ENCODE data around the gene STX11. TPM values are rescaled to one million over a fixed set of nuclear protein-coding genes. Genes with fewer than 3 reads are reported as not detected.
"Not testable (repeated sequence)": the region's sequence is repeated elsewhere in the genome, so short reads cannot be mapped to it uniquely, and the experiment has no call there.

Gene STX11
- total RNA-seq, 1 donor from 2014 or later: 54.1 TPM

DNA sequence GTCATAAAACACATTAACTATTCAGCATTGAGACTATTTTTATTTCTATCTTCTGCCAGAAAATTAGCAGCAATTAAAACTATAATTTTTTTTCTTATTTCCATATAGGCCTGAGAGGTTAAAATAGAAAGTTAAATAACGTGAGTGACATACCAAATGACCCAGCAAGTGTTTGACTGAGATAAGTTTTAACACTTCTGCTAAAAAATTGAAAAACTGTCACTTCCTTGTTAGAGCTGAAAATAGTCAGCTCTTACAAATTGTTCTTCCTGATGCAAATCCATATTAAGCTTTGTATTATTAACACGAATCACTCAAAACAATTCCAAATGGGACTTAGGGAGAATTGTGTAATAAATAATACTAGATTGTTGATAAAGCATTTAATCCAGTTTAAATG is 26.5 kb upstream of the STX11 start:
- no peak overlapping the region for H3K4me3 ChIP-seq
- H3K27me3 ChIP-seq (ENCODE audit: low read depth): no peaks in the 10 kb centered on the region
- intact Hi-C loops (cut with DNase I): no loop called here
- DNase-seq (no peak), ATAC-seq (no peak)
- no peaks in the 10 kb centered on the region for H3K4me1 ChIP-seq
- no peak overlapping the region for H3K27ac ChIP-seq
- TF ChIP-seq, protein P1, sequence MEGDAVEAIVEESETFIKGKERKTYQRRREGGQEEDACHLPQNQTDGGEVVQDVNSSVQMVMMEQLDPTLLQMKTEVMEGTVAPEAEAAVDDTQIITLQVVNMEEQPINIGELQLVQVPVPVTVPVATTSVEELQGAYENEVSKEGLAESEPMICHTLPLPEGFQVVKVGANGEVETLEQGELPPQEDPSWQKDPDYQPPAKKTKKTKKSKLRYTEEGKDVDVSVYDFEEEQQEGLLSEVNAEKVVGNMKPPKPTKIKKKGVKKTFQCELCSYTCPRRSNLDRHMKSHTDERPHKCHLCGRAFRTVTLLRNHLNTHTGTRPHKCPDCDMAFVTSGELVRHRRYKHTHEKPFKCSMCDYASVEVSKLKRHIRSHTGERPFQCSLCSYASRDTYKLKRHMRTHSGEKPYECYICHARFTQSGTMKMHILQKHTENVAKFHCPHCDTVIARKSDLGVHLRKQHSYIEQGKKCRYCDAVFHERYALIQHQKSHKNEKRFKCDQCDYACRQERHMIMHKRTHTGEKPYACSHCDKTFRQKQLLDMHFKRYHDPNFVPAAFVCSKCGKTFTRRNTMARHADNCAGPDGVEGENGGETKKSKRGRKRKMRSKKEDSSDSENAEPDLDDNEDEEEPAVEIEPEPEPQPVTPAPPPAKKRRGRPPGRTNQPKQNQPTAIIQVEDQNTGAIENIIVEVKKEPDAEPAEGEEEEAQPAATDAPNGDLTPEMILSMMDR (IDR thresholded peaks at IDR 0.05): no peak
- no peaks in the 10 kb centered on the region for H3K9me3 ChIP-seq
- H3K36me3 ChIP-seq: no peaks in the 10 kb centered on the region

DNA sequence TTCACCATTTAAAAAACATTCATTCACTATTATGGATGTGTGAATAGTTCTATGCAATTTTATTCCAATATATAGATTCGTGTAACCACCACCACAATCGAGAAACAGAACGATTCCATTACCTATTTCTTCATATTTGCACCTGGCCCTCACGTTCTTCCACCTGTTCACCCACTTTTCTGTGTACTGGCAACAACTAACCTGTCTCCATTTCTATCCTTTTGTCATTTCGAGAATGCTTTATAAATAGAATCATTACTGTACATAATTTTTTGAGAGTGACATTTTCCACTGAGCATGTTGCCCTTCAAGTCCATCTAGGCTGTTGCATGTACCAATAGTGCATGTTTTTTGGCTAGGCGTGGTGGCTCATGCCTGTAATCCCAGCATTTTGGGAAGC is 23.2 kb upstream of the STX11 start:
- Histone ChIP-seq H3K36me3 (no peaks in the 10 kb centered on the region), H3K9me3 (no peaks in the 10 kb centered on the region), H3K27ac (no peak overlapping the region), H3K4me1 (no peaks in the 10 kb centered on the region), H3K27me3 (ENCODE audit: low read depth) (no peaks in the 10 kb centered on the region), H3K4me3 (no peak overlapping the region)
- DNase-seq (no peak), ATAC-seq (no peak)
- TF ChIP-seq, protein P1 (IDR thresholded peaks at IDR 0.05): no peak
- intact Hi-C loops (cut with DNase I): no loop called here

DNA sequence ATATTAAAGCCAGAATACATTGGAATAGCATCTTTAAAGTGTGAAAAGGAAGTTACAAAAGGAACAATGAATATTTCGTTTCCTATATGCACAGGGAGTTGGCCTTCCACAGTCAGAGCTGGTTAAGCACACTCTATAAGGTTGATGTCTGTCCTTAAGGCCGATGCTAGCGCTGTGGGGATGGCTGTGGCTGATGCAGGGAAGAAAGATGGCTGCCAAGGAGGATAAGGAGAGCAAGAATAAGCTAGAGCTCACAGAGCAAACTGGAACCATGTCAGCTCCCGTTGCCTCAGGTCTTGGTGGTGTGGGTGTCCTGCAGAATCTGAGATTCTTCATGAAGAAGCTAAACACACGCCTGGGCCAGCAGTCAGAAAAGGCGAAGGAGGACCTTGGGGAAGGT is 20.8 kb upstream of the STX11 start:
- Histone ChIP-seq H3K4me3 (no peak overlapping the region), H3K9me3 (no peaks in the 10 kb centered on the region), H3K36me3 (no peaks in the 10 kb centered on the region), H3K4me1 (no peaks in the 10 kb centered on the region), H3K27me3 (ENCODE audit: low read depth) (no peaks in the 10 kb centered on the region), H3K27ac (no peak overlapping the region)
- ATAC-seq (no peak), DNase-seq (no peak)
- intact Hi-C loops (cut with DNase I): no loop called here
- TF ChIP-seq, protein P1 (IDR thresholded peaks at IDR 0.05): no peak

DNA sequence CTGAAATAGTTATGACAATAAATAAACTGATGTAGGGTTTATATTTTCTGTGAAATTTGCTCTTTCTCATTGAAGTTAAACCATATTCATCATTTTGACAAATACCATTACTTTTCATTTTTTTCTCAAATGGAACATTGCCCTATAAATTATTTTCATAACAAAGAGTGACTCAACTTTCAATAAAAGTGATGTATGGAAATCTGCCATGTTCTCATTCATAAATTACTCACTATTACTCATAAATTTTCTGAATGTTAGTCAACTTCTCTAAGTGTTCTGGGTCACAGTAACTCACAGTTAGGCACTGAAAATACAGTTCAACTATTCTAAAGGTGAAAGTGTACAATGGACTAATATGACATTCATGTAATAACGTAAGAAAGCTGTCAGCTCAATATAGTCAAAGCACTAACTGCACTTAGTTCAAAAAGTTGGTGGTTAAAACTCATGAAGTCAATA is 19.0 kb upstream of the STX11 start:
- no peak overlapping the region for H3K4me3 ChIP-seq
- no peaks in the 10 kb centered on the region for H3K27me3 ChIP-seq (ENCODE audit: low read depth)
- DNase-seq (no peak), ATAC-seq (no peak)
- TF ChIP-seq, protein P1 (IDR thresholded peaks at IDR 0.05): no peak
- H3K27ac ChIP-seq: no peak overlapping the region
- no peaks in the 10 kb centered on the region for H3K9me3 ChIP-seq
- intact Hi-C loops (cut with DNase I): no loop called here
- H3K4me1 ChIP-seq: no peaks in the 10 kb centered on the region
- H3K36me3 ChIP-seq: no peaks in the 10 kb centered on the region

DNA sequence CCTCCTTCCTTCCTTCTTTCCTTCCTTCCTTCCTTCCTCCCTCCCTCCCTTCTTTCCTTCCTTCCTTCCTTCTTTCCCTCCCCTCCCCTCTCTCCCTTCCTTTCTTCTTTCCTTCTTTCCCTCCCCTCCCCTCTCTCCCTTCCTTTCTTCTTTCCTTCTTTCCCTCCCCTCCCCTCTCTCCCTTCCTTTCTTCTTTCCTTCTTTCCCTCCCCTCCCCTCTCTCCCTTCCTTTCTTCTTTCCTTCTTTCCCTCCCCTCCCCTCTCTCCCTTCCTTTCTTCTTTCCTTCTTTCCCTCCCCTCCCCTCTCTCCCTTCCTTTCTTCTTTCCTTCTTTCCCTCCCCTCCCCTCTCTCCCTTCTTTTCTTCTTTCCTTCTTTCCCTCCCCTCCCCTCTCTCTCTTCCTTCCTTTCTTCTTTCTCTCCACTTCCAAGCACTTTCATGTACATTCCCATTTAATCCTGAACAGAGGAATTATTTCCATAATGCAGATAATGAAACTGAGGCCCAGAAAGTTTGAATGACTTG is 18.1 kb upstream of the STX11 start:
- not testable (repeated sequence) for DNase-seq

DNA sequence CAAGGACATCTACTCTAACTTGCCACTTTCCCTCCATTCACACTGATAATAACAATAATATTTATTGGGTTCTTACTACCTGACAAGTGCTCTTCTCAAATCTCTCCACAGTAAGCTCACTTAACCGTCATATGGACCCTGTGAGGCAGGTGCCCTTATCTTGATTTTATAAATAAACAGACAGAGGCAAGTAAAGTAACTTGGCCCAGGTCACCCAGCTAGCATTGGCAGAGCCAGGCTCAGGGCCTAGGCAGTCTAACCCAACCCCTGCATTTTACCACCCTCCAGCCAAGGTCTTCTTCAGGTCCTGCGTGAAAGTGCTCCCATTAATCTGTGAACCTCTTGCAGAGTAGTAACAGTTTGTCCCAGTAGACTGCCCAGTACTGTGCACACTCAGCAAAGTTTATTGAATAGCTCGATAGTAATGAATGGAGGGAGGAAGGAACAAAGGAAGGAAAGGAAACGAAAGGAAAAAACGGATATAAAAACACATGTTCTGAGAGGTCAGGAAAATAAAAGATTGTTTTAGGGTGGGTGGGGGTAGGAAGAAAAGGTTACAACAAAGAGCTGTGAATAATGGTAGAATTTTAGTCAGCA is 17.0 kb upstream of the STX11 start:
- H3K9me3 ChIP-seq: no peaks in the 10 kb centered on the region
- TF ChIP-seq, protein P1 (IDR thresholded peaks at IDR 0.05): no peak
- peak in 1 of 2 donors; percentile 67 for ATAC-seq
- no peaks in the 10 kb centered on the region for H3K27me3 ChIP-seq (ENCODE audit: low read depth)
- no peak overlapping the region for H3K4me3 ChIP-seq
- H3K27ac ChIP-seq: no peak overlapping the region
- intact Hi-C loops (cut with DNase I): no loop called here
- no peaks in the 10 kb centered on the region for H3K36me3 ChIP-seq
- H3K4me1 ChIP-seq: no peaks in the 10 kb centered on the region
- no peak for DNase-seq

More for the DNA sequence above, 18.1 kb upstream of the STX11 start:
- H3K27ac ChIP-seq; intact Hi-C loops (cut with DNase I); H3K27me3 ChIP-seq (ENCODE audit: low read depth); ATAC-seq; H3K4me3 ChIP-seq; H3K4me1 ChIP-seq; H3K9me3 ChIP-seq; H3K36me3 ChIP-seq: not testable (repeated sequence)
